Calu3 (cell line): ENCODE data around the gene TRIM63. TPM values are rescaled to one million over a fixed set of nuclear protein-coding genes. Genes with fewer than 3 reads are reported as not detected.
"Not testable (repeated sequence)": the region's sequence is repeated elsewhere in the genome, so short reads cannot be mapped to it uniquely, and the experiment has no call there.

Source experiments
- BruUV-seq: library from RNA; stranded (reverse); fragments of 400-500 nt; replicated peaks from 2 replicates; lab custom pipeline; 2021; lab: Mats Ljungman, UMichigan
- CTCF ChIA-PET: fragments of 300-600 bp; sonication (Branson Sonifier 250); formaldehyde crosslinking; loops from one replicate; lab custom pipeline; 2022; ENCODE audit warnings: antibody characterized with exemption; lab: Charles Lee
- DNase-seq: peaks from one replicate; pipeline ENCODE4 v3.0.0; 2022
- H3K27ac Mint-ChIP-seq: one replicate; pipeline ENCODE4 v1.8.0; 2022; ENCODE audit warnings: mixed read lengths; ENCODE audit not compliant: unreplicated experiment
- H3K27me3 Mint-ChIP-seq: one replicate; pipeline ENCODE4 v1.8.0; 2022; ENCODE audit warnings: mixed read lengths; ENCODE audit not compliant: unreplicated experiment
- H3K36me3 Mint-ChIP-seq: one replicate; pipeline ENCODE4 v1.8.0; 2022; ENCODE audit warnings: mild to moderate bottlenecking, moderate library complexity, mixed read lengths; ENCODE audit not compliant: insufficient read depth, unreplicated experiment
- H3K4me1 Mint-ChIP-seq: one replicate; pipeline ENCODE4 v1.8.0; 2022; ENCODE audit warnings: mild to moderate bottlenecking, low read depth, mixed read lengths; ENCODE audit not compliant: unreplicated experiment
- H3K4me3 Mint-ChIP-seq: one replicate; pipeline ENCODE4 v1.8.0; 2022; ENCODE audit warnings: mild to moderate bottlenecking, low read depth, moderate library complexity, mixed read lengths; ENCODE audit not compliant: unreplicated experiment
- H3K9me3 Mint-ChIP-seq: one replicate; pipeline ENCODE4 v1.8.0; 2022; ENCODE audit warnings: low read depth, mixed read lengths; ENCODE audit not compliant: unreplicated experiment
- intact Hi-C: fragments of 100-400 bp; cut with micrococcal nuclease; formaldehyde crosslinking; loops from one replicate; pipeline ENCODE4 v1.10.0; 2022; ENCODE audit not compliant: unreplicated experiment
- total RNA-seq: library from RNA; stranded (reverse); gene quantifications from 2 replicates; pipeline ENCODE4 v1.2.3, GENCODE V29; 2022
- TF ChIP-seq, protein P1 (sequence below): fragments of 200-600 bp; IDR thresholded peaks from one replicate; pipeline ENCODE4 v1.8.0; 2022; ENCODE audit warnings: antibody characterized with exemption; ENCODE audit not compliant: unreplicated experiment

Gene TRIM63
- total RNA-seq, 1 experiment from 2014 or later, result not detected

DNA sequence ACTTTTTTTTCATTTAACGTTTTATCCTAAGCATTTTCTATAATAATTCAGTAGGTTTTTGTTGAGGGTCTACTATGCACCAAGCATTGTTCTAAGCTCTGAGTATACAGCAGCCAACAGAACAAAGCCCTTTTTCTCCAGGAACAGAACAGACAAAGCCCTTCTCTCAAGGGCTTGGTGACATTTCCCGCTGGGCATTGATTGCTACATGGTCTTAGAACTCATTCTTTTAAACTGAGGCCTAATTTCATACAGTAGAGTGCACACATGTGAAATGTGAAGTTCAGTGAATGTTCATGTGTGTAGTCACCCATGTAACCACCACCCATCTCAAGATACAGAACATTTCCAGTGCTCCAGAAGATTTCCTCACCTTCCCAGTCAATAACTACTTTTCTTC, 29.0 kb upstream of the TRIM63 start:
- no TSS peak for BruUV-seq
- TF ChIP-seq, protein P1, sequence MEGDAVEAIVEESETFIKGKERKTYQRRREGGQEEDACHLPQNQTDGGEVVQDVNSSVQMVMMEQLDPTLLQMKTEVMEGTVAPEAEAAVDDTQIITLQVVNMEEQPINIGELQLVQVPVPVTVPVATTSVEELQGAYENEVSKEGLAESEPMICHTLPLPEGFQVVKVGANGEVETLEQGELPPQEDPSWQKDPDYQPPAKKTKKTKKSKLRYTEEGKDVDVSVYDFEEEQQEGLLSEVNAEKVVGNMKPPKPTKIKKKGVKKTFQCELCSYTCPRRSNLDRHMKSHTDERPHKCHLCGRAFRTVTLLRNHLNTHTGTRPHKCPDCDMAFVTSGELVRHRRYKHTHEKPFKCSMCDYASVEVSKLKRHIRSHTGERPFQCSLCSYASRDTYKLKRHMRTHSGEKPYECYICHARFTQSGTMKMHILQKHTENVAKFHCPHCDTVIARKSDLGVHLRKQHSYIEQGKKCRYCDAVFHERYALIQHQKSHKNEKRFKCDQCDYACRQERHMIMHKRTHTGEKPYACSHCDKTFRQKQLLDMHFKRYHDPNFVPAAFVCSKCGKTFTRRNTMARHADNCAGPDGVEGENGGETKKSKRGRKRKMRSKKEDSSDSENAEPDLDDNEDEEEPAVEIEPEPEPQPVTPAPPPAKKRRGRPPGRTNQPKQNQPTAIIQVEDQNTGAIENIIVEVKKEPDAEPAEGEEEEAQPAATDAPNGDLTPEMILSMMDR, result no peak
- CTCF ChIA-PET, result no interaction called here
- no peaks in the 10 kb centered on the region for H3K36me3 Mint-ChIP-seq
- H3K4me1 Mint-ChIP-seq, result peaks cover 7% of the 10 kb centered on the region
- H3K27me3 Mint-ChIP-seq, result peaks cover 13% of the 10 kb centered on the region
- no peak for DNase-seq
- H3K4me3 Mint-ChIP-seq, result no peak overlapping the region
- H3K27ac Mint-ChIP-seq, result no peak overlapping the region
- intact Hi-C loops, result no loop called here
- no peaks in the 10 kb centered on the region for H3K9me3 Mint-ChIP-seq

DNA sequence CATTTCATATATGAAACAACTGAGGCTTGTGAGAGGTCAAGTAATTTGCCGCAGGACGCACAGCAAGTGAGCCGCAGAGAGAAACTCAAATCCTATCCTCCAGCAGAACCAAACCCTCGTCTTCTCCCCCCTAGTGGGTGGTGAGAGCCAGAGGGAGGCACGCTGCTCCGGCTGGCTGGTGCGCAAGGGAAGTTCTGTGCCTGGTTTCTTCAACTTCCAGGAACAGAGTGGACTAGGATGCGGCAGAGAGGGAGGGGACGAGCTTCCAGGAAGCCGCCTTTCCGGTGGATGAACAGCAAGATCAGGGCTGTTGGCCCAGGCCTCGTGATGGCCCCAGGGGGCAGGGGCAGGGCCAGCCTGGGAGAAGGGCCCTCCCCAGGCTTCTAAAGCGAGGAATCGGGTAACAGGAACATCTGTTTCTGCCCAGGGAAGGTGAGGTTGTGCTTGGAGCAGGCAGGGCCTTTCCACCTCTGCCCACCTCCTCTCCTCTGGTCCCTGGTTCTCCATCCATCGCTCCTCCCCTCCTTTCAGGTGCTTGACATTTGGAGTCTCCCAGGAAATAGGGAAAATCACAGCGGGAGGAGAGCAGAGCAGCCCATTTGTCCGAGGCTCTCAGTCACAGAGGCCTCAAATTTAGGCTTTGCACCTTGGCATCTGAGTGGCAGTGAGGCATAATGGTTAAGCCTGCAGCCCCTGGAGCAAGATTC, 27.4 kb upstream of the TRIM63 start:
- CTCF ChIA-PET, result no interaction called here
- no peak for DNase-seq
- BruUV-seq, result no TSS peak
- Mint-ChIP-seq H3K4me1 (peaks cover 7% of the 10 kb centered on the region), H3K36me3 (no peaks in the 10 kb centered on the region), H3K27me3 (peaks cover 21% of the 10 kb centered on the region), H3K27ac (no peak overlapping the region), H3K9me3 (no peaks in the 10 kb centered on the region), H3K4me3 (no peak overlapping the region)
- intact Hi-C loops, result no loop called here
- TF ChIP-seq, protein P1, result no peak

DNA sequence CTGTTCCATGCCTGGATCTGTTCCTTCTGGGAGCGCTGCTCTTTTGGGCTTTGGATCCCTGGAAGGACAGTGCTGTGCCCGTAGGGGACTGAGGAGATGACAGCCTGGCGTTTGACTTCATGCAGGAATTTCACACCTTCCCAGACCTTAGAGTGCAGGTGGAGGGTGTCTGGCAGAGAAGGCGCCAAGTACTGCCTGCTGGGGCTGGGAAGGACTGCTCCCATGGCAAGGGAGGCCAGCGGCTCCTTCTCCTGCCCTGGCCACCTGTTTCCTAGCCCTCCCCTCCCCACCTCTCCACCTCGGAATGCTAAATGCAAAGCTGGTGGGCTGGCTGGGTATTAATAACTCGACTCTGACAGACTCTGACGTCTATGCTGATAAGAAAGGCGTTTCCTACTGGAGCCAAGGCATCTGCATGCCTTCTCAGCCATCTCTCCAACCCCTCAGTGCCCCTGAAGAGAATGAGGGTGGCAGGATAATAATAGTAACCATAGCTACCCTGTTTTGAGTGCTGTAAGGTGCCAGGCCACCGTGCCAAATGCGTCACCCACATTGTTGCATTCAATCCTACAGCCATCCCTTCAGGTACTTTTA, 26.7 kb upstream of the TRIM63 start:
- H3K4me1 Mint-ChIP-seq, result peaks cover 7% of the 10 kb centered on the region
- no peaks in the 10 kb centered on the region for H3K36me3 Mint-ChIP-seq
- H3K9me3 Mint-ChIP-seq, result no peaks in the 10 kb centered on the region
- CTCF ChIA-PET, result no interaction called here
- H3K27me3 Mint-ChIP-seq, result peaks cover 21% of the 10 kb centered on the region
- no peak overlapping the region for H3K4me3 Mint-ChIP-seq
- no peak overlapping the region for H3K27ac Mint-ChIP-seq
- TF ChIP-seq, protein P1, result no peak
- no peak for DNase-seq
- intact Hi-C loops, result no loop called here
- BruUV-seq, result no TSS peak

DNA sequence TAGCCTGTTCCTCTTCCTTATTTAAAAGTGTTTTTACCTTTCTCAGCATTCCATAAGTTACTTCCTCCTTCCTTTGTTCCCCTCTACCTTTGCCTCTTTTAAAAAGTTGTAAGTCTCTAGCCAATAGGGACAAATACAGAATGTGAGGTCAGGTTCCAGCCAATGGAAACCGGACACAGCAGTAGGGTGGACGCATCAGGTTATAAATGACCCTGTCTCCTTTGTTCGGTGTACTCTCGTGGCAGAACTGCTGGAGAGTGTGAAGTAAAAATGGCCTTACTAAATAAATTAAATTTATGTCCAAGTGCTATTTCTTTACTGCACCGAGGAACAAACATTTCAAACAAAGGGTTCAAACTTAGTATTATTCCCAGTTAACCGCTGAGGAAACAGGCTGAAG, 26.1 kb upstream of the TRIM63 start:
- BruUV-seq, intact Hi-C loops, DNase-seq, CTCF ChIA-PET, H3K9me3 Mint-ChIP-seq, H3K27ac Mint-ChIP-seq, H3K4me3 Mint-ChIP-seq, H3K4me1 Mint-ChIP-seq, H3K36me3 Mint-ChIP-seq: not testable (repeated sequence)
- peaks cover 21% of the 10 kb centered on the region for H3K27me3 Mint-ChIP-seq

DNA sequence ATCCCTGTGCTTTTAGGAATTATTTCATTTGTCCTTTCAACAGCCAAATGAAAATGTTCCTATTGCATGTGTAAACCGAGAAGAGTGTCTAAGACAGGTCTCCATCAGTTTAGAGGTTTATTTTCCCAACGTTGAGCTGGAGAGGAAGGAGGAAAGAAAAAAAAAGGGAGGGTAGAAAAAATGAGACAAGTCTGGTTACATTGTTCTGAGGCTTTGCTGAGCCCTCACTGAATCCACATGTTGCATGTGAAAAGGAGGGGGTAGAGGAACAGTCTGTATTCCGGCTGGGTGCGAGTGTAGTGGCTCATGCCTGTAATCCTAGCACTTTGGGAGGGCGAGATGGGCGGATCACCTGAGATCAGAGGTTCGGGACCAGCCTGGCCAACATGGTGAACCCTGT, 25.0 kb upstream of the TRIM63 start:
- TF ChIP-seq, protein P1, result no peak
- no peak overlapping the region for H3K4me3 Mint-ChIP-seq
- H3K27ac Mint-ChIP-seq, result no peak overlapping the region
- no peak for DNase-seq
- H3K27me3 Mint-ChIP-seq, result peaks cover 21% of the 10 kb centered on the region
- intact Hi-C loops, result no loop called here
- CTCF ChIA-PET, result no interaction called here
- no peaks in the 10 kb centered on the region for H3K9me3 Mint-ChIP-seq
- no TSS peak for BruUV-seq
- H3K36me3 Mint-ChIP-seq, result no peaks in the 10 kb centered on the region
- peaks cover 7% of the 10 kb centered on the region for H3K4me1 Mint-ChIP-seq
